Bronchial smooth muscle cell (primary cell): Measurements from ENCODE around the gene GAST. TPM values are rescaled to one million over a fixed set of nuclear protein-coding genes. Genes with fewer than 3 reads are reported as not detected.

ENCODE experiments used
- total RNA-seq: library from RNA; depleted of rRNA; stranded (reverse); fragments of >200 nt; gene quantifications from 2 replicates; pipeline ENCODE4 v1.2.1, GENCODE V29; 2014

GAST gene, protein sequence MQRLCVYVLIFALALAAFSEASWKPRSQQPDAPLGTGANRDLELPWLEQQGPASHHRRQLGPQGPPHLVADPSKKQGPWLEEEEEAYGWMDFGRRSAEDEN
- total RNA-seq = not detected in 2 replicates

DNA sequence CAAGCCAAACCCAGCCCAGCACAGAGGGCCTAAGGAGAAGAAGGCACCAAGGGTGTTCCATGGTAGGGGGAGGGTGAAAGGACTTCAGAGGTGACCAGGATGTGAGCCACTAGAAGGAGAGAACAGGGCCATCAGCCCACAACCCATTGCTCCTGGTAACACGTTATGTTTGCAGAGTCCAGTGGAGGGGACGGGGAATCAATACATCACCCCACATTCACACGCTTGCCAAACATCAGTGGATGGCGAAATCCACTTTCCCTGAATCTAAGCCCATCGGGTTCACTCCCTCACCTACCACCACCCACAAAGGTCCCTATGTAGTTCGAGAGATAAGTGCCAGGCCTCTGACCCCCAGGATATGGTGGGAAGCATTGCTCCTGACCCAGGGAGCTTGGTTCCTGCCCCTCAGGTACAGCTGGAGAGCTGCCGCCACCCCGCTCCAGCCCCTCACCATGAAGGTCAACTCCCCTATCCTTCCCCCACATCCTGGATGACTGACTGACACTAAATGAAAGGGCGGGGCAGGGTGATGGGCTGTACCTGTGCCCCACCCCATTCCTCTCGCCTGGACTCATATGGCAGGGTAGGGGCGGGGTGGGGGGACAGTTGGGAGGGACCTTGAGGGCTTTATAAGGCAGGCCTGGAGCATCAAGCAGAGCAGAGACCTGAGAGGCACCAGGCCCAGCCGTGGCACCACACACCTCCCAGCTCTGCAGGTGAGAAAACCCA, at the start of gene GAST:
GAST (plus strand) TSS at position 663 of the 732 bp plus-strand sequence. CDS start 3,106 bp downstream, outside the sequence.

DNA sequence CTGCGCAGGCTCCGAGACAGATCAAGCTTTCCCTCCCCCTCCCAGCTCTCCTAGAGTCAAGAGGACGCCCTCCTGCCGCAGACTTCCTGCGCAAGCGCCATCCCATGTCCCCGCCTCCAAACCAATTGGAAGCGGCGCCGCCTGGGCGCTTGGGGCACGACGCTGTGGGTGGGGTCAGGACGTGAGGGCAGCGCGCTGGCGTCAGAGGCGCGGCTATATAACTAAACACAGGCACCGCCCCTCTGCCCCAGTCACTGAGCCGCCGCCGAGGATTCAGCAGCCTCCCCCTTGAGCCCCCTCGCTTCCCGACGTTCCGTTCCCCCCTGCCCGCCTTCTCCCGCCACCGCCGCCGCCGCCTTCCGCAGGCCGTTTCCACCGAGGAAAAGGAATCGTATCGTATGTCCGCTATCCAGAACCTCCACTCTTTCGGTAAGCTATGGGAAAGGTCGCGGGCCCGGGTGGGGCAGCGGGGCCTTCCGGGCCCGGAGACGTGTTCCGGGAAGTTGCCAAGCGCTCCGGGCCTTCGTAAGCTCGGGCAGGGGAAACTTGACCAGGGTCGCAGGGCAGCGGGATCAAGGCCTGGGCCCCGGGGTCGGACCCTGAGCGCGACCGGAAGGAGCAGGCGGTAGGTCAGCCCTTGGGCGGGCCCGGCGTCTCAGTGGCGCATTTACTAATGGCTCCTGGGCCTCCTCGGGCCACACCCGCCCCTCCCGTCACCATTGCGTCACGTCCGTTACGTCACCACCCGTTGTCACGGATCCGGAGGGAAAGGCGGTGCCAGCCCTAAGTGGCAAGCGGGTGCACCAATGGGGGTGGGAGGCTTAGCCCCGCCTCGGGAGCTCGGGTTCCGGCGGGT, 23.3 kb upstream of the GAST start, which contains the start of gene EIF1:
EIF1 (plus strand) TSS at position 245 of the 856 bp plus-strand sequence; CDS start at position 399, 154 bp downstream.

DNA sequence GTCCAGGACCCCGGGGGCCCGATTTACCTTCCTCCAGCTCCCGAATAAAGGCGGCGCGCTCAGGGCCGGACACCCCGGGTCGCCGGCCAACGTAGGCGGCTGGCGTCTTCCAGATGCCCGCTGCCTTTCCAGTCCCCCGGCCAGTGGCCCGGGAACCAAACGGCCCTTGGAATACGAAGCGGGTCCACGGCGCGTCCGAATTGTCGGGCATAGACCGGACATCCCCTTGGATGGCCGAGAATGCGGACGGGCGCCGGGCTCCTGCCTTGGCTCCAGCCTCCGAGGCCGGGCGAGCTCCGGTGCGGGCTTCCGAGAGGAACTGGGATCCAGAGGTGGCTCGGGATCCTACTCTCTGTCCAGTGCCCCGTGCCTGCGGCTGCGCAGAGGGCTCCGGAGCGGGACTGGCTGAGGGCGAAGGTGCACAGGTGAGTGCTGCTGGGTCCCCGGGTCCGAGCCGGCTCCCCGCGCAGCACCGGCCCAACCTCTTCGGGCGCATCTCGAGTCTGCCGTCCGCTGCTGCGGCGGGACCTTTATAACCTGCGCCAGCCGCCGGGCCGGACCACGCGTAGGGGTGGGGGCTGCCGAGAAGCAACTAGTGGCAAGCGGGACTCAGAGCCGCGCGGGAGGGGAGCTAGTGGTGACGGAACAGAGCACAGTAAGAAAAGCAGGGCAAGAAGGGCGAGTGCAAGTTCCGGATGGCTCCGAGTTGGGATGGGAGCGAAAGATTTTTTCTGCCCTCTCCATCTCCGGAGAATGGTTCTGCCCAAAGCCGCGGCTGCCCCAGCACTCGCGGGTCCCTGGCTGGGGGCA, 22.2 kb downstream of the GAST start, which contains the start of gene HAP1:
HAP1 (minus strand) TSS at position 505 of the 810 bp plus-strand sequence; CDS start at position 496, 9 bp downstream.

Other genes starting within 250 kb of the GAST start
- 0.16 TPM in 1 of 2 replicates, not detected in the other for gene KRT32, start 244.9 kb upstream of the GAST start, total RNA-seq
- gene KRT35, start 231.2 kb upstream of the GAST start, total RNA-seq = not detected in 2 replicates
- gene KRT36, start 222.4 kb upstream of the GAST start, total RNA-seq = not detected in 2 replicates
- gene KRT13, start 206.7 kb upstream of the GAST start, total RNA-seq = 0.17 TPM in 1 of 2 replicates, not detected in the other
- gene KRT15, start 193.4 kb upstream of the GAST start, total RNA-seq = 0.63 and 1.2 TPM in 2 replicates
- 70.2 and 109 TPM in 2 replicates for gene KRT19, start 184.0 kb upstream of the GAST start, total RNA-seq
- not detected in 2 replicates for gene KRT9, start 140.3 kb upstream of the GAST start, total RNA-seq
- gene KRT14, start 125.4 kb upstream of the GAST start, total RNA-seq = 0.16 and 1.0 TPM in 2 replicates
- 1.9 and 13.0 TPM in 2 replicates for gene KRT16, start 99.6 kb upstream of the GAST start, total RNA-seq
- gene KRT17, start 87.8 kb upstream of the GAST start, total RNA-seq = 4.9 and 35.8 TPM in 2 replicates
- gene EIF1, start 23.4 kb upstream of the GAST start, total RNA-seq = 76.3 and 112 TPM in 2 replicates
- under 0.01 and 0.26 TPM in 2 replicates for gene HAP1, start 22.3 kb downstream of the GAST start, total RNA-seq
- 3.0 and 9.5 TPM in 2 replicates for gene JUP, start 74.4 kb downstream of the GAST start, total RNA-seq
- gene P3H4, start 99.6 kb downstream of the GAST start, total RNA-seq = 44.1 and 49.2 TPM in 2 replicates
- 276 and 499 TPM in 2 replicates for gene FKBP10, start 100.7 kb downstream of the GAST start, total RNA-seq
- gene NT5C3B, start 123.9 kb downstream of the GAST start, total RNA-seq = 73.0 and 90.5 TPM in 2 replicates
- gene KLHL10, start 125.5 kb downstream of the GAST start, total RNA-seq = 0.16 and 0.17 TPM in 2 replicates
- 19.5 TPM in 2 replicates for gene KLHL11, start 153.1 kb downstream of the GAST start, total RNA-seq
- gene ACLY, start 206.6 kb downstream of the GAST start, total RNA-seq = 107 and 119 TPM in 2 replicates
- 0.26 and 1.1 TPM in 2 replicates for gene ODAD4, start 218.3 kb downstream of the GAST start, total RNA-seq